ENCODE results near the gene GNG14. TPM values are rescaled to one million over a fixed set of nuclear protein-coding genes. Genes with fewer than 3 reads are reported as not detected.
"Not testable (repeated sequence)": the region's sequence is repeated elsewhere in the genome, so short reads cannot be mapped to it uniquely, and the experiment has no call there.

The GNG14 gene
- total RNA-seq, 2 experiments from 2014 or later: not detected

DNA sequence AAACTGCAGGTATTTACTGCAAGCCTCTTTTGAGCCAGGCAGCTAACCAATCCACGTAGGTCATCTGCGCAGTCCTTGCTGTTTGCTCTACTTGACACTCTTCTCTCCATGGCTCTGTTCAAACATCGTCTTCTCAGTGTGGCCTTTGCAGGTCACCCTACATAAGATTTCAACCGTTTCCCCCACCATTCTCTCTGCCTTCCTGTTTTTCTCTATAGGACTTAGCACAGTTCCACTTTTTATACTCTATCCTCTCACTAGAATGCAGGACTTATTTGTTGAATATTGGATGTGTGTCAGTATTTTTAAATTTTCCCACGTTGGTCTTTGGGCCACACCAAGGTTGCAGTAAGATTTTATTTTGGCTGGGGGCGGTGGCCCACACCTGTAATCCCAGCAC lies 10.3 kb downstream of the GNG14 start:
- no peaks in the 10 kb centered on the region for H3K9me3 Mint-ChIP-seq
- CTCF ChIA-PET: no interaction called here
- no peaks in the 10 kb centered on the region for H3K27me3 Mint-ChIP-seq (ENCODE audit: low read depth)
- no peak overlapping the region for H3K27ac Mint-ChIP-seq
- H3K4me1 Mint-ChIP-seq (ENCODE audit: low read depth): peaks cover 11% of the 10 kb centered on the region
- DNase-seq: no peak
- intact Hi-C loops (cut with micrococcal nuclease): no loop called here
- peaks cover 19% of the 10 kb centered on the region for H3K36me3 Mint-ChIP-seq (ENCODE audit: low read depth)
- peak overlapping the region; percentile 20 for H3K4me3 Mint-ChIP-seq

DNA sequence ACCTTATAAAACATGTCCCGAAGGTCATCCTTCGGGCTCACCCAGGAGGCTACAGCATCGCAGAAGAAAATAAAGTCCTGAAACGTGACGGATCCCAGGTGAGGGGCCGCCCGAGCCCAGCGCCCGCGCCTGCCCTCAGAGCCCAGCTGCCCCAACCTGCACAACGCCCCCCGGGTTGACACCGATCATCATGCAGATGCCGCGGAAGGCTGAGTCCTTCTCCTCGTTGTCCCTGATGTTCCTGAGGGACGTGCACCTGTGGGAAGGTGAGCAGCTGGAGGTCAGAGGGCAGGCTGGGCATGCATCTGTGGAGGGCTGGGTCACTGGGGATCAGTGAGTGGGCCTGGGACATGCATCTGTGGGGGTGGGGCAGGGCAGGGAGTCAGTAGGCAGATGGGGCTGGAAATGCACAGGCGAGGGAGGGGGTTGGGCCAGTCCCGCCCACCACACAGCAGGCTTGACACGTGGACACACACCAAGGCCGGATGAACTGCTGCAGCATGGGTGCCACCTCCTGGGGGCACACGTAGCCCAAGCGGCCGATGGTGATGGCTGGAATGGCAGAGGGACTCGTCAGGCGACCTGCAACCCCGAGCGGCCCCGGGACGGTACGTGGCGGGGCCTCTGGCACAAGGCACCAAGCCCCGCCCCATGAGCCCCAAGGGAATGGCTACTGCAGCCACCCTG lies 13.9 kb downstream of the GNG14 start:
- peaks cover 41% of the 10 kb centered on the region for H3K36me3 Mint-ChIP-seq (ENCODE audit: low read depth)
- H3K9me3 Mint-ChIP-seq: no peaks in the 10 kb centered on the region
- no peak overlapping the region for H3K4me3 Mint-ChIP-seq
- DNase-seq: no peak
- no peak overlapping the region for H3K27ac Mint-ChIP-seq
- peaks cover 4% of the 10 kb centered on the region for H3K4me1 Mint-ChIP-seq (ENCODE audit: low read depth)
- CTCF ChIA-PET: no interaction called here
- intact Hi-C loops (cut with micrococcal nuclease): no loop called here
- no peaks in the 10 kb centered on the region for H3K27me3 Mint-ChIP-seq (ENCODE audit: low read depth)

DNA sequence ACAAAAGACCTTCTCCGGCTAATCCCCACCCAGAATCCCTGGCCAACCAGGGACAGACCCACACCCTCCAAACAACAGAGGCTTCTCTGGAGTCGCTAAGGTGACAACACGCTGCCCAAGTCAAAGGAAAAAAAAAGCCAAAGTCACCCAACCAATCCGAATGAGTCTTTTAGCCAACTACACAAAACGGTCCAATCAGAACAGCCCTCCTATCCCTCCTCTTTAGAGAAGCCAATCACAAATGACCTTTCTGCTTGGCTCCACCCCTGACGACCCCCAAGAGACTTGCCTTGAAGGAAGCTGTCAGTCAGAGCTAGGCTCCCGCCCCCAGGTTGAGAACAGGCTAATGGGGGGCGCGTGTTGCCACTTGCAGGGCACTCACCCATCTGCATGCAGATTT lies 15.2 kb downstream of the GNG14 start:
- H3K36me3 Mint-ChIP-seq (ENCODE audit: low read depth): peaks cover 44% of the 10 kb centered on the region
- no peak overlapping the region for H3K27ac Mint-ChIP-seq
- peaks cover 2% of the 10 kb centered on the region for H3K4me1 Mint-ChIP-seq (ENCODE audit: low read depth)
- DNase-seq: no peak
- H3K27me3 Mint-ChIP-seq (ENCODE audit: low read depth): no peaks in the 10 kb centered on the region
- CTCF ChIA-PET: interaction anchor here (1.0 kb wide), 1 partner anchor 55 kb away, joined by 3 read pairs; no protein-coding TSS in a partner anchor
- H3K9me3 Mint-ChIP-seq: no peaks in the 10 kb centered on the region
- intact Hi-C loops (cut with micrococcal nuclease): no loop called here
- no peak overlapping the region for H3K4me3 Mint-ChIP-seq

DNA sequence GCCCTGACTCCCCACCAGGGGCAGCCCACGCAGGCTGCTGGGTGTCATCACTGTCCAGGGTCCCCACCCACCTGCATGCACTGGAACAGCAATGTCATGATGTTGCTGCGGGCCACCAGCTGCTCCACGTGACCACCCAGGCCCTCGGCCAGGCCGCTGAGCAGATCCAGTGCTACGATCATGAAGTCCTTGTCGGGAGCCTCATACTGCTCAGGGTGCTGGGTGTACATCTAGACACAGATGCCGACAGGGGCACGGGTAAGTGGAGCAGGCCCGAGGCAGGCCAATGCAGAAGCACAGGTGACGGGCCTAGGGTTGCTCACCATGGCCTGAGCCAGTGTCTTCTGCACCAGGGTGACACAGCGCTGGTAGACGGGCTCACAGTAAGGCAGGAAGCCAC lies 17.4 kb downstream of the GNG14 start:
- Mint-ChIP-seq H3K9me3 (no peaks in the 10 kb centered on the region), H3K27ac (no peak overlapping the region), H3K4me1 (ENCODE audit: low read depth) (no peaks in the 10 kb centered on the region), H3K27me3 (ENCODE audit: low read depth) (no peaks in the 10 kb centered on the region), H3K36me3 (ENCODE audit: low read depth) (peaks cover 43% of the 10 kb centered on the region), H3K4me3 (no peak overlapping the region)
- CTCF ChIA-PET: no interaction called here
- intact Hi-C loops (cut with micrococcal nuclease): no loop called here
- DNase-seq: no peak

DNA sequence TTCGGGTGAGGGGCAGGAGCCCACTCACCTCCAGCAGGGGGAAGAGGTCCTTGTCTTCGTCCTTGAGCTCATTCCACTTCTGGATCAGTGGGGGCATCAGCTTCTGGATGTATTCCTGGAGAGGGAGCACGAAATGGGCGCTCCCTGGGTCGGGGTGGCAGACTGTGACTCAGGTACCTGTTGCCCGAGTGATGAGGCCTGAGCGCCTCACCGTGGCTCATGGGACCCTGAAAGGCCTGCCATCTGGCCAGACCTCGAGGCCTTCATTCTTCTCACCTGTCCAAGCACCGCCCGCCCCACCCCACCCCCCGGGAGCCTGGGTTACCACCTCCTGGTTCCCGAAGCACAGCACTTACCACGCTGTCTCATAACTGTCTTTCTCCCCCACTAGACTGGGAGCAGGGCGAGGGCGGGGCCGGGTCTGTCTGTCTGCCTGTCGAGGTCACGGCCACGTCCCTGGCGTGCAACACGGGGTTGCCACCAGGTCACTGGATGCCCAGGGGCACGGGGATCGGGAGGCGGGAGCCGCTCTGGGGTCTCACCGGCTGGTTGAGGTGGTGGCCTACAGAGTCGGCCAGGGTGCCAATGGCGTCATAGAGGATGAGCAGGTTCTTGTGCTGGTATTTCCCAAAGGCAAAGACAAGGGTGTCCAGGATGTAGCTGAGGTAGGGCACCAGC lies 18.0 kb downstream of the GNG14 start:
- no peak overlapping the region for H3K4me3 Mint-ChIP-seq
- no peak overlapping the region for H3K27ac Mint-ChIP-seq
- CTCF ChIA-PET: interaction anchor here (0.5 to 1.1 kb wide), 2 partner anchors 13 to 76 kb away, joined by 3 to 6 read pairs; no protein-coding TSS in a partner anchor
- no peaks in the 10 kb centered on the region for H3K27me3 Mint-ChIP-seq (ENCODE audit: low read depth)
- intact Hi-C loops (cut with micrococcal nuclease): no loop called here
- no peak for DNase-seq
- peaks cover 48% of the 10 kb centered on the region for H3K36me3 Mint-ChIP-seq (ENCODE audit: low read depth)
- no peaks in the 10 kb centered on the region for H3K4me1 Mint-ChIP-seq (ENCODE audit: low read depth)
- no peaks in the 10 kb centered on the region for H3K9me3 Mint-ChIP-seq

DNA sequence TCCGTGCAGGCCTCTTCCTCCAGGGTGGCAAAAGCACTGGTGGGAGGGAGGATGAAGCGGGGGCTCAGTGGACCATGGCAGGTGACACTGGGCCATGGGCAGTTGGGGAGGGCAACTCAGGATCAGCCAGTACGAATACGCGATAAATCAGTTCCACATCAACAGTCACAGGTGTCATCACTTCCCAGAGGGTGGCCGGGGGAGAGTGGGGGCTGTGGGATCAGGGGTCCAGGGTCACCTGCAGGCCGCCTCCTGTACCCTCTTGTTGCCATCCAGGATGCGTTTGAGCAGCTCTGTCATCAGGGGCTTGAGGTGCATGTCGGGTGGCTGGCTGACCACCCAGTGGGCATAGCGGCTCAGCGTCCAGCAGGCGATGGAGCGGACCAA lies 18.5 kb downstream of the GNG14 start:
- H3K36me3 Mint-ChIP-seq (ENCODE audit: low read depth): peaks cover 44% of the 10 kb centered on the region
- no peaks in the 10 kb centered on the region for H3K9me3 Mint-ChIP-seq
- no peak for DNase-seq
- CTCF ChIA-PET: interaction anchor here (1.1 kb wide), 1 partner anchor 12 kb away, joined by 3 read pairs; no protein-coding TSS in a partner anchor
- H3K27me3 Mint-ChIP-seq (ENCODE audit: low read depth): no peaks in the 10 kb centered on the region
- no peak overlapping the region for H3K4me3 Mint-ChIP-seq
- intact Hi-C loops (cut with micrococcal nuclease): no loop called here
- no peak overlapping the region for H3K27ac Mint-ChIP-seq
- no peaks in the 10 kb centered on the region for H3K4me1 Mint-ChIP-seq (ENCODE audit: low read depth)

DNA sequence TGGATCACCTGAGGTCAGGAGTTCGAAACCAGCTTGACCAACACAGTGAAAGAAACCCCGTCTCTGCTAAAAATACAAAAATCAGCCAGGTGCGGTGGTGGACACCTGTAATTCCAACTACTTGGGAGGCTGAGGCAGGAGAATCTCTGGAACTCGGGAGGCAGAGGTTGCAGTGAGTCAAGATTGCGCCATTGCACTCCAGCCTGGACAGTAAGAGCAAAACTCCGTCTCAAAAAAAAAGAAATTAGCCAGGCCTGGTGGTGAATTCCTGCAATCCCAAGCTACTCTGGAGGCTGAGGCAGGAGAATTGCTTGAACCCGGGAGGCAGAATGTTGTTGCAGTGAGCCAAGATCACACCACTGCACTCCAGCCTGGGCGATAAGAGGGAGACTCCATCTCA lies 20.8 kb downstream of the GNG14 start:
- Mint-ChIP-seq H3K9me3 (no peaks in the 10 kb centered on the region), H3K4me3 (no peak overlapping the region), H3K36me3 (ENCODE audit: low read depth) (peaks cover 37% of the 10 kb centered on the region), H3K4me1 (ENCODE audit: low read depth) (no peaks in the 10 kb centered on the region), H3K27ac (no peak overlapping the region), H3K27me3 (ENCODE audit: low read depth) (no peaks in the 10 kb centered on the region)
- CTCF ChIA-PET: interaction anchor here (0.6 kb wide), 1 partner anchor 47 kb away, joined by 3 read pairs; no protein-coding TSS in a partner anchor
- no peak for DNase-seq
- intact Hi-C loops (cut with micrococcal nuclease): no loop called here

DNA sequence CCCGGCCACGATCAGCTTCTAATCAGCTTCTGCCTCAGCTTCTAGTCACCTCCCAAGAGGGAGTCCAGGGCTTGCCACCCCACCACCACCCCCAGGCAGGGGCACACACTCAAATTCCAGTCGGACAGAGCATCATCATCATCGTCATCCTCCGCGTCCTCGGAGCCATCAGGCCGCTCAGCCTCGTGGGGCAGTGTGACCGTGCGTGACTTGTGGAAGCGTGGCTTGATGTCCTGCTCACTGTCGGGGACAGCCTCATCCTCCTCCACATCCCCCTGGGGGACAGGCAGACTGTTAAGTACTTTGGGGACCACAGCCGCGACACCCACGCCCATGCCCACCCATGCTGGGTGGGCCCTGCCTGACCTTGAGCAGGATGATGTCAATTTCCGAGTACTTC lies 23.4 kb downstream of the GNG14 start:
- DNase-seq: no peak
- H3K27ac Mint-ChIP-seq: no peak overlapping the region

DNA sequence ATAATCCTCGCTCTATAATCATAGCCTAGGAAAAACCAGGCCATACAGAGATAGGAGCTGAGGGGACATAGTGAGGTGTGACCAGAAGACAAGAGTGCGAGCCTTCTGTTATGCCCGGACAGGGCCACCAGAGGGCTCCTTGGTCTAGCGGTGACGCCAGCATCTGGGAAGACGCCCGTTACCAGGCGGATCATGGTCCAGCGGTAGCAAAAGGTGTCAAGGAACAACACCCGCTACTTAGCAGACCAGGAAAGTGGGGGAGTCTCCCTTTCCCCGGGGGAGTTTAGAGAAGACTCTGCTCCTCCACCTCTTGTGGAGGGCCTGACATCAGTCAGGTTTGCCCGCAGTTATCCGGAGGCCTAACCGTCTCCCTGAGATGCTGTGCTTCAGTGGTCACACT lies 24.3 kb downstream of the GNG14 start:
- intact Hi-C loops (cut with micrococcal nuclease); CTCF ChIA-PET; H3K4me3 Mint-ChIP-seq; H3K4me1 Mint-ChIP-seq (ENCODE audit: low read depth); H3K27me3 Mint-ChIP-seq (ENCODE audit: low read depth); H3K9me3 Mint-ChIP-seq; H3K27ac Mint-ChIP-seq: not testable (repeated sequence)
- DNase-seq: peak; percentile 23
- peaks cover 31% of the 10 kb centered on the region for H3K36me3 Mint-ChIP-seq (ENCODE audit: low read depth)

More for the DNA sequence above, 23.4 kb downstream of the GNG14 start:
- CTCF ChIA-PET: no interaction called here
- no peak overlapping the region for H3K4me3 Mint-ChIP-seq
- H3K9me3 Mint-ChIP-seq: no peaks in the 10 kb centered on the region
- intact Hi-C loops (cut with micrococcal nuclease): no loop called here
- no peaks in the 10 kb centered on the region for H3K4me1 Mint-ChIP-seq (ENCODE audit: low read depth)
- H3K27me3 Mint-ChIP-seq (ENCODE audit: low read depth): no peaks in the 10 kb centered on the region
- H3K36me3 Mint-ChIP-seq (ENCODE audit: low read depth): peaks cover 29% of the 10 kb centered on the region

DNA sequence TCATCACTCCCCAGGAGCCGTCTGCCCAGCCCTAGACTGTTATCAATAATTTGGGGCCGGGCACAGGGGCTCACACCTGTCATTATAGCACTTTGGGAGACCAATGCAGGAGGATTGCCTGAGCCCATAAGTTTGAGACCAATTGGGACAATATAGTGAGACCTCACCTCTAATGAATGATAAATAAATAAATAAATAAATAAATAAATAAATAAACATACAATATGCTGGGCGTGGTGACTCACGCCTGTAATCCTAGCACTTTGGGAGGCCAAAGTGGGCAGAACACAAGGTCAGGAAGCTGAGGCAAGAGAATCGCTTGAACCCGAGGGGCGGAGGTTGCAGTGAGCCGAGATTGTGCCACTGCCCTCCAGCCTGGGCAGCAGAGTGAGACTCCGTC lies 25.5 kb downstream of the GNG14 start:
- peaks cover 31% of the 10 kb centered on the region for H3K36me3 Mint-ChIP-seq (ENCODE audit: low read depth)
- H3K27me3 Mint-ChIP-seq (ENCODE audit: low read depth); H3K9me3 Mint-ChIP-seq; H3K4me3 Mint-ChIP-seq; H3K4me1 Mint-ChIP-seq (ENCODE audit: low read depth); intact Hi-C loops (cut with micrococcal nuclease); H3K27ac Mint-ChIP-seq; DNase-seq: not testable (repeated sequence)
- CTCF ChIA-PET: interaction anchor here (2.0 kb wide), 1 partner anchor 134 kb away, joined by 6 read pairs; no protein-coding TSS in a partner anchor

DNA sequence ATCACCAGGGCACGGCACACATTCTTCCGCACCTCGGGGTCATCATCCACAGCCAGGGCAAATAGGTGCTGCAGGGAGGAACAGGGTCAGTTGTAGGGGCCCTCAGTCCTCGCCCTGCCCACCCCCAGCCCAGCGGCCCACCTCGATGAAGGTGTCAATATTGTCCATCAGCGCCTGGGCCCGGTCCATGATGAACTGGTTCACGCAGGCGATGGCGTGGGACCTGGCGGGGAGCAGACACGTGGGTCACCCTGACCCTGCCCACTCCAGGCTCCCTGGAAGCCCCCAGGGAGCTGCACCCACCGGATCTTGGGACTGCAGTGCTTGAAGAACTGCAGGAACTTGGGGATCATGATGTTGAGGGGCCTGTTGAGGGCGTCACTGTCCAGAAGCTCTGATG lies 27.3 kb downstream of the GNG14 start:
- CTCF ChIA-PET: interaction anchor here (0.6 to 1.6 kb wide), 3 partner anchors 14 to 132 kb away, joined by 3 to 4 read pairs (median 3); no protein-coding TSS in a partner anchor
- no peaks in the 10 kb centered on the region for H3K9me3 Mint-ChIP-seq
- intact Hi-C loops (cut with micrococcal nuclease): no loop called here
- H3K4me1 Mint-ChIP-seq (ENCODE audit: low read depth): peaks cover 17% of the 10 kb centered on the region
- peaks cover 37% of the 10 kb centered on the region for H3K36me3 Mint-ChIP-seq (ENCODE audit: low read depth)
- H3K27ac Mint-ChIP-seq: no peak overlapping the region
- no peaks in the 10 kb centered on the region for H3K27me3 Mint-ChIP-seq (ENCODE audit: low read depth)
- no peak for DNase-seq
- H3K4me3 Mint-ChIP-seq: no peak overlapping the region

DNA sequence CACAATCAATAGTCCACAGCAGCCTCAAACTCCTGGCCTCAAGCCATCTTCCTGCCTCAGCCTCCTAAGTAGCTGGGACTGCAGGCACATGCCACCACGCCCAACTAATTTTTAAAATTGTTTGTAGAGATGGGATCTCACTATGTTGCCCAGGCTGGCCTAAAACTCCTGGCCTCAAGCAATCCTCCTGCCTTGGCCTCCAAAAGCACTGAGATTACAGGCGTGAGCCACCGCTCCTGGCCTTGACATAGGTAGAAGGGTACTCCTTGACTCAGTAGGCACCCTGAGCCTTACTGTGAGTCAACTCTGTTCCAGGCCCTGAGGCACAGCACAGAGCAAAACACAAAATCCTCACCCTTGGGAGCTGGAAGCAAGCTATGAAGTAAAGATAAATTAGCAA lies 28.1 kb downstream of the GNG14 start:
- H3K4me3 Mint-ChIP-seq: no peak overlapping the region
- peaks cover 36% of the 10 kb centered on the region for H3K36me3 Mint-ChIP-seq (ENCODE audit: low read depth)
- no peaks in the 10 kb centered on the region for H3K27me3 Mint-ChIP-seq (ENCODE audit: low read depth)
- peaks cover 23% of the 10 kb centered on the region for H3K4me1 Mint-ChIP-seq (ENCODE audit: low read depth)
- no peaks in the 10 kb centered on the region for H3K9me3 Mint-ChIP-seq
- DNase-seq: no peak
- no peak overlapping the region for H3K27ac Mint-ChIP-seq
- intact Hi-C loops (cut with micrococcal nuclease): no loop called here
- CTCF ChIA-PET: interaction anchor here (1.2 to 1.6 kb wide), 3 partner anchors 13 to 131 kb away, joined by 3 to 4 read pairs (median 4); partner anchors contain the start of gene FBXW9

DNA sequence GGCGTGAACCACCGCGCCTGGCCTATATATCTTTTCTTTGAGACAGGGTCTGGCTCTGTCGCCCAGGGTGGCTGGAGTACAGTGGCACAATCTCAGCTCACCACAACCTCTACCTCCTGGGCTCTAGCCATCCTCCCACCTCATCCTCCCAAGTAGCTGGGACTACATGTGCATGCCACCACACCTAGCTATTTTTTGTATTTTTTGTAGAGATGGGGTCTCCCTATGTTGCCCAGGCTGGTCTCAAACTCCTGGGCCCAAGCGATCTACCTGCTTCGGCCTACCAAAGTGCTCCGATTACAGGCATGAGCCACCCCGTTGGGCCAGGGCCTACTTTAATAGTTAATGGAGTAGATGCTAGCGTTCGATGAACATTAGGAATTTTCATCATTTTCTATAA lies 32.5 kb downstream of the GNG14 start:
- H3K27me3 Mint-ChIP-seq (ENCODE audit: low read depth): no peaks in the 10 kb centered on the region
- peaks cover 33% of the 10 kb centered on the region for H3K4me1 Mint-ChIP-seq (ENCODE audit: low read depth)
- intact Hi-C loops (cut with micrococcal nuclease): no loop called here
- H3K9me3 Mint-ChIP-seq: no peaks in the 10 kb centered on the region
- peak overlapping the region; percentile 93 for H3K4me3 Mint-ChIP-seq
- peaks cover 38% of the 10 kb centered on the region for H3K36me3 Mint-ChIP-seq (ENCODE audit: low read depth)
- H3K27ac Mint-ChIP-seq: peak overlapping the region; percentile 50
- CTCF ChIA-PET: interaction anchor here (0.6 to 1.5 kb wide), 5 partner anchors 9 to 183 kb away, joined by 3 to 4 read pairs (median 3); no protein-coding TSS in a partner anchor
- DNase-seq: no peak
